ENCODE measurements around the gene HMGA1. TPM values are rescaled to one million over a fixed set of nuclear protein-coding genes. Genes with fewer than 3 reads are reported as not detected.

HMGA1 gene
- total and polyA plus RNA-seq, 2 of the 13 experiments (the other 11 are each of a cell fraction or from before 2014, with no cell fraction given), result 117 to 145 TPM

DNA sequence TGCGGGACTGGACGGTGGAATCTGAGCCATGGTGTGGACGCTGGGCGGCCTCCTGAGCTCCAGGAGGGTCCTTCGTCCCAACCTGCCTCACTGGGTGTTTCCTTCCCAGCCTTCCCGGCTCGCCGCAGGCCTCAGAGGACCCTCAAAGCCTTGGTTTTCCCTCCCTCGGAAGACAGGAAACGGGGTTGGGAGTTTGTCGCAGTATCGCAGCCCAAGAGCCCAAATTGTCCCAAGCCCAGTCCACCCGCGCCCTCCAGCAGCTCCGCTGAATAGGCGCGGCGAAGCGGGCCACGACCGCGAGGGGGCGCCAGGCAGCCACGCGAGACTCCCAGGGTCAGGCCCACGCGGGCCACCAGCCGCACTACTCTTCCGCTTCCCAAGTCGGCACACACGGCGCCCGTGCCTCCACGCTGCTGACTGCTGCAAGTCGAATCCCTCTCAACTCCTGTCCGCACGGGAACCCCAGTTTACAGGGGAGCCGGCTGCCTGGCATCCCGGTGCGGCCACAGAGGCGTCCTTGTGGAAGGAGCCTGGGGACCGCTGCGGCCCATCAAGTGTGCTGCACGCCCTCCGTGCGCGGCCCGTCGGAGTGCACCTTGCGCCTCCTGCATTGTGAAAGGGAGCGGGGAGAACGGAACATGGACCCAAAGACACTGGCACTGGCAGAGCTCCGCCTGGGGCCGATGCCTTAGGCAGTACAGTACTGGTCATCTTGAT lies 40.4 kb upstream of the HMGA1 start (continued):
- TF ChIP-seq ZNF142 (CRISPR knock-in tag; IDR thresholded peaks at IDR 0.05), result no peak
- peak; percentile 50; the same call in 1 of the 2 replicates for TF ChIP-seq KDM1A (CRISPR knock-in tag; IDR thresholded peaks at IDR 0.05)
- no peak for TF ChIP-seq MYNN (CRISPR knock-in tag; IDR thresholded peaks at IDR 0.05; ENCODE audit: low read depth)
- TF ChIP-seq ZNF543 (CRISPR knock-in tag; IDR thresholded peaks at IDR 0.05), result peak; percentile 88
- TF ChIP-seq GFI1 (CRISPR knock-in tag; IDR thresholded peaks at IDR 0.05; ENCODE audit: borderline replicate concordance), result no peak
- no peak for TF ChIP-seq EHMT2 (IDR thresholded peaks at IDR 0.05; ENCODE audit: borderline replicate concordance, low read depth, low read length)
- TF ChIP-seq SMAD1 (CRISPR knock-in tag; IDR thresholded peaks at IDR 0.05; ENCODE audit: borderline replicate concordance, low read depth), result no peak
- TF ChIP-seq TCF7L2 (IDR thresholded peaks at IDR 0.05; ENCODE audit: low read depth, low read length), result no peak
- no peak for TF ChIP-seq HCFC1 (IDR thresholded peaks at IDR 0.05; ENCODE audit: low read depth, low read length)
- no peak for TF ChIP-seq RFXANK (CRISPR knock-in tag; IDR thresholded peaks at IDR 0.05)
- TF ChIP-seq ZNF691 (CRISPR knock-in tag; IDR thresholded peaks at IDR 0.05; ENCODE audit: borderline replicate concordance, low read depth), result peak; percentile 81; the same call in 1 of the 2 replicates
- no peak for TF ChIP-seq TGIF2 (CRISPR knock-in tag; IDR thresholded peaks at IDR 0.05)
- TF ChIP-seq NR1H2 (CRISPR knock-in tag; IDR thresholded peaks at IDR 0.05; ENCODE audit: borderline replicate concordance, low read depth), result no peak
- TF ChIP-seq SYNCRIP (IDR thresholded peaks at IDR 0.05; ENCODE audit: insufficient read depth, low read depth, low read length), result no peak
- TF ChIP-seq USF2 (IDR thresholded peaks at IDR 0.05; ENCODE audit: low read depth, low read length), result no peak
- no peak for TF ChIP-seq USF2 (CRISPR knock-in tag; IDR thresholded peaks at IDR 0.05; ENCODE audit: borderline replicate concordance)
- TF ChIP-seq, protein P1, sequence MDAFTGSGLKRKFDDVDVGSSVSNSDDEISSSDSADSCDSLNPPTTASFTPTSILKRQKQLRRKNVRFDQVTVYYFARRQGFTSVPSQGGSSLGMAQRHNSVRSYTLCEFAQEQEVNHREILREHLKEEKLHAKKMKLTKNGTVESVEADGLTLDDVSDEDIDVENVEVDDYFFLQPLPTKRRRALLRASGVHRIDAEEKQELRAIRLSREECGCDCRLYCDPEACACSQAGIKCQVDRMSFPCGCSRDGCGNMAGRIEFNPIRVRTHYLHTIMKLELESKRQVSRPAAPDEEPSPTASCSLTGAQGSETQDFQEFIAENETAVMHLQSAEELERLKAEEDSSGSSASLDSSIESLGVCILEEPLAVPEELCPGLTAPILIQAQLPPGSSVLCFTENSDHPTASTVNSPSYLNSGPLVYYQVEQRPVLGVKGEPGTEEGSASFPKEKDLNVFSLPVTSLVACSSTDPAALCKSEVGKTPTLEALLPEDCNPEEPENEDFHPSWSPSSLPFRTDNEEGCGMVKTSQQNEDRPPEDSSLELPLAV (CRISPR knock-in tag; conservative IDR thresholded peaks at IDR 0.05; ENCODE audit: low read depth), result no peak
- no peak; the same call in 1 of the 2 replicates for TF ChIP-seq ARHGAP35 (CRISPR knock-in tag; IDR thresholded peaks at IDR 0.05; ENCODE audit: borderline replicate concordance)
- peak; percentile 72; the same call in 1 of the 2 replicates for TF ChIP-seq SNAI1 (CRISPR knock-in tag; IDR thresholded peaks at IDR 0.05; ENCODE audit: borderline replicate concordance)

Measured in HepG2 (cell line).